Spleen (tissue), 7 donors: Measurements from ENCODE around the gene PIP4K2C.

Experiments
- POLR2A ChIP-seq, 3 donors: fragments of 450-650 bp; IDR thresholded peaks; one replicate each; pipeline ENCODE4 v1.5.1; 2017; ENCODE audit warnings: antibody characterized with exemption in 3 of 3, mild to moderate bottlenecking in 1 of 3
- POLR2AphosphoS5 ChIP-seq, 3 donors: sonication (generic); formaldehyde crosslinking; IDR thresholded peaks; one replicate each; pipeline ENCODE4 v1.5.1; 2017; ENCODE audit warnings: antibody characterized with exemption in 3 of 3
- TF ChIP-seq, protein P1 (sequence below), 11 experiments: fragments of 200-600 bp in 7 of 11; fragments of 450-650 bp in 4 of 11; sonication (generic) in 4 of 11; IDR thresholded peaks in 8 of 11; conservative IDR thresholded peaks in 3 of 11; 1 replicate in 7 of 11; 2 replicates in 4 of 11; pipeline versions ENCODE4 v1.4.0 to v1.8.0; 2016 to 2021; ENCODE audit warnings: antibody characterized with exemption in 11 of 11, inconsistent platforms in 4 of 11, mild to moderate bottlenecking in 1 of 11
- donor health status: DM: no; HTN: no; CAD: no; lungs with moderate emphysema.
- donor health status: DM: no; HTN: no; CAD: no.
- donor health status: DM: no; HTN: no; CAD: no.

DNA sequence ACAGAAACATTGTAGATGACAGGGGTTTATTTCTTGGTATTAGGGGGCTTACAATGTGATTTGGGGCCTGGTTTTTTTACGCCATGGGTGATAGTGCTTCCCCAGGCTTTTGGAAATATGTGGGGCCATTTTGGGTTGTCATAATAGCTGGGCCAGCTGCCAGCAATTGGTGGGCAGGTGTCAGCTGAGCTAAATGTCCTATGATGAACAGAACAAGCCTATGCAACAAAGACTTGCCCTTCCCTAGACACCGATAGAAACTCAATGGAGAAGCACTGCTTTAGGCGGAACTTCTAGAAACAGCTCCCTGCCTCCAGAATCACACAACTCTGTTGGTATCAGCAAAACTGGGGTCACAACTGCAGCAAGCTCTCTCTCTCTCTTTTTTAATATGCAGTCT is 47.1 kb downstream of the PIP4K2C start:
- TF ChIP-seq, protein P1, sequence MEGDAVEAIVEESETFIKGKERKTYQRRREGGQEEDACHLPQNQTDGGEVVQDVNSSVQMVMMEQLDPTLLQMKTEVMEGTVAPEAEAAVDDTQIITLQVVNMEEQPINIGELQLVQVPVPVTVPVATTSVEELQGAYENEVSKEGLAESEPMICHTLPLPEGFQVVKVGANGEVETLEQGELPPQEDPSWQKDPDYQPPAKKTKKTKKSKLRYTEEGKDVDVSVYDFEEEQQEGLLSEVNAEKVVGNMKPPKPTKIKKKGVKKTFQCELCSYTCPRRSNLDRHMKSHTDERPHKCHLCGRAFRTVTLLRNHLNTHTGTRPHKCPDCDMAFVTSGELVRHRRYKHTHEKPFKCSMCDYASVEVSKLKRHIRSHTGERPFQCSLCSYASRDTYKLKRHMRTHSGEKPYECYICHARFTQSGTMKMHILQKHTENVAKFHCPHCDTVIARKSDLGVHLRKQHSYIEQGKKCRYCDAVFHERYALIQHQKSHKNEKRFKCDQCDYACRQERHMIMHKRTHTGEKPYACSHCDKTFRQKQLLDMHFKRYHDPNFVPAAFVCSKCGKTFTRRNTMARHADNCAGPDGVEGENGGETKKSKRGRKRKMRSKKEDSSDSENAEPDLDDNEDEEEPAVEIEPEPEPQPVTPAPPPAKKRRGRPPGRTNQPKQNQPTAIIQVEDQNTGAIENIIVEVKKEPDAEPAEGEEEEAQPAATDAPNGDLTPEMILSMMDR (IDR thresholded peaks at IDR 0.05 in 8 of 11, conservative IDR thresholded peaks at IDR 0.05 in 3 of 11) = no peak
- no peak for TF ChIP-seq POLR2AphosphoS5 (IDR thresholded peaks at IDR 0.05)
- no peak for TF ChIP-seq POLR2A (IDR thresholded peaks at IDR 0.05)
